Smooth muscle cell (in vitro differentiated cells): ENCODE data around the gene CACNA2D3. TPM values are rescaled to one million over a fixed set of nuclear protein-coding genes. Genes with fewer than 3 reads are reported as not detected.

Experiments used
- DNase-seq: peaks from one replicate; lab custom pipeline; 2025; ENCODE audit not compliant: unreplicated experiment; lab: John Stamatoyannopoulos, UW
- H2AFZ ChIP-seq: fragments of 200-600 bp; sonication (generic); 2 replicates; pipeline ENCODE4 v1.6.0; 2016; ENCODE audit warnings: antibody characterized with exemption, low read depth, mild to moderate bottlenecking
- H3F3A ChIP-seq: fragments of 200-600 bp; sonication (generic); 2 replicates; pipeline ENCODE4 v1.6.0; 2017; ENCODE audit warnings: antibody characterized with exemption, low read depth
- H3K27ac ChIP-seq: fragments of 200-600 bp; sonication (generic); 2 replicates; pipeline ENCODE4 v1.5.1; 2016; ENCODE audit warnings: low read depth, mild to moderate bottlenecking
- H3K27me3 ChIP-seq: fragments of 200-600 bp; sonication (generic); 2 replicates; pipeline ENCODE4 v1.6.1; 2016; ENCODE audit warnings: low read depth, mild to moderate bottlenecking
- H3K36me3 ChIP-seq: fragments of 200-600 bp; sonication (generic); 2 replicates; pipeline ENCODE4 v1.5.1; 2016; ENCODE audit warnings: low read depth
- H3K4me1 ChIP-seq: fragments of 200-600 bp; sonication (generic); 2 replicates; pipeline ENCODE4 v1.5.1; 2016; ENCODE audit warnings: low read depth
- H3K4me2 ChIP-seq: fragments of 200-600 bp; sonication (generic); 2 replicates; pipeline ENCODE4 v1.6.0; 2016; ENCODE audit warnings: mild to moderate bottlenecking
- H3K4me3 ChIP-seq: fragments of 200-600 bp; sonication (generic); 2 replicates; pipeline ENCODE4 v1.5.1; 2016; ENCODE audit warnings: mild to moderate bottlenecking
- H3K79me2 ChIP-seq: fragments of 200-600 bp; sonication (generic); 2 replicates; pipeline ENCODE4 v1.6.0; 2016; ENCODE audit warnings: low read depth, mild to moderate bottlenecking
- H3K9ac ChIP-seq: fragments of 200-600 bp; sonication (generic); 2 replicates; pipeline ENCODE4 v1.6.0; 2016; ENCODE audit warnings: low read depth
- H3K9me3 ChIP-seq: fragments of 200-600 bp; sonication (generic); replicated peaks from 2 replicates; pipeline ENCODE4 v1.5.1; 2016; ENCODE audit warnings: low read depth
- H4K20me1 ChIP-seq: fragments of 200-600 bp; sonication (generic); 2 replicates; pipeline ENCODE4 v1.6.0; 2016; ENCODE audit warnings: low read depth
- WGBS: methylation state at CpG from one replicate; pipeline ENCODE4 v1.1.7; 2016; ENCODE audit warnings: low lambda C conversion rate; 5-methylcytosine and 5-hydroxymethylcytosine counted together
- polyA plus RNA-seq: library from polyadenylated mRNA; unstranded; fragments of >200 nt; fragmentation: Nextera tagmentation; extraction: Ambion mirVana; gene quantifications from 2 replicates; pipeline ENCODE4 v1.2.1, GENCODE V29; 2016
- total RNA-seq: library from RNA; depleted of rRNA; stranded (reverse); fragments of >200 nt; gene quantifications from 2 replicates; pipeline ENCODE4 v1.2.3, GENCODE V29; 2014
- TF ChIP-seq, protein P1 (sequence below): fragments of 200-600 bp; sonication (generic); IDR thresholded peaks from 2 replicates; pipeline ENCODE4 v1.5.1; 2017; ENCODE audit warnings: borderline replicate concordance, mild to moderate bottlenecking, antibody characterized with exemption; ENCODE audit not compliant: insufficient read depth, poor library complexity, severe bottlenecking

Gene CACNA2D3
- total and polyA plus RNA-seq, 2 experiments from 2014 or later: 0.15 to 0.90 TPM

DNA sequence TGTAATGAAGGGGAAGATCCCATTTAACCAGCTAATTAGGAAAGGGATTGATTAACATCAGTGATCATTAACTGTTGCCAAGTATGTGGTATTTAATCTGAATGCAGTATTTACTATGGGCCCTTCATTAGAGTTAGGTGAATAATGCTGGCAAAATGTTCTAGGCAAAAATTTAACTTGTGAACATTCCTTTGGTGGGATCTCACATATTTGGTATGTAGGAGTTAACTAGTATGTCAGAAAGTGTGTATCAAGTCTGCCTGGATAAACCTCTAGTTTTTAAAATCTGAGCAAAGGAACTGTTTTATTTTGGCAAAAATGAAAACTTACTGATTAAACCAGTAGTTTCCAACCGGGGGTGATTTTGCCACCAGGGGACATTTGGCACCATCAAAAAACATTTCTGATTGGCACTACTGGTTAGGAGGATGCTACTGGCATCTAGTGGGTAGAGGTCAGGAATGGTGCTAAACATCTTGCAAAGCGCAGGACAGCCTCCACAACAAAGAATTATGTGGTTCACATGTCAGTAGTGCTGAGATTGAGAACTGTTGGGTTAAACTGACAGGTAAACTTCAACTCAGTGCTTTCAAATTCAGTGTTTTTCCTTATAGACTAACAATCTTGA lies 783.0 kb downstream of the CACNA2D3 start:
- Histone ChIP-seq H3K9me3 (no peaks in the 10 kb centered on the region), H2AFZ (no peak overlapping the region), H3K79me2 (no peaks in the 10 kb centered on the region), H3K4me1 (peaks cover 5% of the 10 kb centered on the region), H3K36me3 (no peaks in the 10 kb centered on the region), H3F3A (no peaks in the 10 kb centered on the region), H3K27ac (no peak overlapping the region), H3K4me2 (no peak overlapping the region), H3K27me3 (no peaks in the 10 kb centered on the region), H3K9ac (no peak overlapping the region), H4K20me1 (no peaks in the 10 kb centered on the region), H3K4me3 (no peak overlapping the region)
- TF ChIP-seq, protein P1, sequence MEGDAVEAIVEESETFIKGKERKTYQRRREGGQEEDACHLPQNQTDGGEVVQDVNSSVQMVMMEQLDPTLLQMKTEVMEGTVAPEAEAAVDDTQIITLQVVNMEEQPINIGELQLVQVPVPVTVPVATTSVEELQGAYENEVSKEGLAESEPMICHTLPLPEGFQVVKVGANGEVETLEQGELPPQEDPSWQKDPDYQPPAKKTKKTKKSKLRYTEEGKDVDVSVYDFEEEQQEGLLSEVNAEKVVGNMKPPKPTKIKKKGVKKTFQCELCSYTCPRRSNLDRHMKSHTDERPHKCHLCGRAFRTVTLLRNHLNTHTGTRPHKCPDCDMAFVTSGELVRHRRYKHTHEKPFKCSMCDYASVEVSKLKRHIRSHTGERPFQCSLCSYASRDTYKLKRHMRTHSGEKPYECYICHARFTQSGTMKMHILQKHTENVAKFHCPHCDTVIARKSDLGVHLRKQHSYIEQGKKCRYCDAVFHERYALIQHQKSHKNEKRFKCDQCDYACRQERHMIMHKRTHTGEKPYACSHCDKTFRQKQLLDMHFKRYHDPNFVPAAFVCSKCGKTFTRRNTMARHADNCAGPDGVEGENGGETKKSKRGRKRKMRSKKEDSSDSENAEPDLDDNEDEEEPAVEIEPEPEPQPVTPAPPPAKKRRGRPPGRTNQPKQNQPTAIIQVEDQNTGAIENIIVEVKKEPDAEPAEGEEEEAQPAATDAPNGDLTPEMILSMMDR: no peak
- WGBS: 82% methylated on average over 2 of the region's 2 CpGs
- DNase-seq: no peak

GRCh38 chr3:54905920-54906319 lies 783.6 kb downstream of the CACNA2D3 start:
- Histone ChIP-seq H3K27ac (no peak overlapping the region), H2AFZ (no peak overlapping the region), H3K27me3 (no peaks in the 10 kb centered on the region), H4K20me1 (no peaks in the 10 kb centered on the region), H3K4me3 (no peak overlapping the region), H3K36me3 (no peaks in the 10 kb centered on the region), H3K4me2 (no peak overlapping the region), H3K9ac (no peak overlapping the region), H3K4me1 (peaks cover 5% of the 10 kb centered on the region), H3K79me2 (no peaks in the 10 kb centered on the region), H3F3A (no peaks in the 10 kb centered on the region), H3K9me3 (no peaks in the 10 kb centered on the region)
- no peak for DNase-seq
- 99% methylated on average over 3 of the region's 3 CpGs for WGBS
- TF ChIP-seq, protein P1: no peak

GRCh38 chr3:54906763-54907162 lies 784.4 kb downstream of the CACNA2D3 start:
- Histone ChIP-seq H3K9me3 (no peaks in the 10 kb centered on the region), H3K27ac (no peak overlapping the region), H2AFZ (no peak overlapping the region), H3K36me3 (no peaks in the 10 kb centered on the region), H3K9ac (no peak overlapping the region), H3K4me3 (no peak overlapping the region), H3F3A (no peaks in the 10 kb centered on the region), H4K20me1 (no peaks in the 10 kb centered on the region), H3K4me2 (no peak overlapping the region), H3K4me1 (peaks cover 5% of the 10 kb centered on the region), H3K27me3 (no peaks in the 10 kb centered on the region), H3K79me2 (no peaks in the 10 kb centered on the region)
- no peak for DNase-seq
- 98% methylated on average over 2 of the region's 2 CpGs for WGBS
- TF ChIP-seq, protein P1: no peak

DNA sequence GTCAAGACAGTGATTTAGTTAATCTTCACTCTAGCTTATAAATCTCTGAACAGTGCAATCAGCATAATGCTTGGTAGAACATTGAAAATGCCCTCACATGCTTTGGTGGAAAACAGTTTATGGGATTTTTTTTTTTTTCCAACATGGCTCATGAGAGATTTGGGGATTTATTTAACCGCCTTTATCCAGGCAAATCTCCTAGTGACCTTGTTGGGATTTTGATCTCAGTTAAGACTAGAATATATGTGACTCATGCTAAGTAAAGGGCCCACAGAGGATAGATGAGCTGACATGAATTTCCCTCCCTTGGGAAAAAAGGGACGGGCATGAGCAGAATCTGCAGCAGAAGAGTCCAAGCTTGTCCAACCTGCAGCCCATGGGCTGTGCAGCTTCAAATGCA lies 786.8 kb downstream of the CACNA2D3 start:
- no peak overlapping the region for H2AFZ ChIP-seq

More for the DNA sequence above, 786.8 kb downstream of the CACNA2D3 start:
- H3K4me1 ChIP-seq: peaks cover 5% of the 10 kb centered on the region
- 32% methylated on average over 2 of the region's 2 CpGs for WGBS
- no peaks in the 10 kb centered on the region for H3K9me3 ChIP-seq
- no peaks in the 10 kb centered on the region for H3K27me3 ChIP-seq
- no peak overlapping the region for H3K4me2 ChIP-seq
- H3K4me3 ChIP-seq: no peak overlapping the region
- no peak overlapping the region for H3K27ac ChIP-seq
- H3K36me3 ChIP-seq: no peaks in the 10 kb centered on the region
- TF ChIP-seq, protein P1: no peak
- no peak overlapping the region for H3K9ac ChIP-seq
- no peak for DNase-seq
- H3F3A ChIP-seq: no peaks in the 10 kb centered on the region
- H4K20me1 ChIP-seq: no peaks in the 10 kb centered on the region
- no peaks in the 10 kb centered on the region for H3K79me2 ChIP-seq
